Astrocyte (in vitro differentiated cells and primary cell): ENCODE results near the gene ITGB3. TPM values are rescaled to one million over a fixed set of nuclear protein-coding genes. Genes with fewer than 3 reads are reported as not detected.
A peak's percentile ranks its signal among the peaks of the same experiment; 100 is the strongest.
"Not testable (repeated sequence)": the region's sequence is repeated elsewhere in the genome, so short reads cannot be mapped to it uniquely, and the experiment has no call there.

Experiments used
- DNase-seq: peaks from one replicate; pipeline ENCODE4 v3.0.0-alpha.2; 2010; ENCODE audit warnings: low read depth
- FAIRE-seq: peaks from 2 replicates; lab custom pipeline; 2011; peaks lifted over from hg19 to GRCh38; lab: Jason Lieb, UNC
- H2AFZ ChIP-seq: 2 replicates; pipeline ENCODE4 v1.6.0; 2012; ENCODE audit warnings: low read depth, low read length, inconsistent platforms
- H3K27ac ChIP-seq: 2 replicates; pipeline ENCODE4 v1.5.1; 2011; ENCODE audit warnings: low read depth, low read length, inconsistent platforms
- H3K27me3 ChIP-seq: 2 replicates; pipeline ENCODE4 v1.6.0; 2011; ENCODE audit warnings: low read length, inconsistent platforms; ENCODE audit not compliant: insufficient read depth
- H3K36me3 ChIP-seq: 2 replicates; pipeline ENCODE4 v1.5.1; 2011; ENCODE audit warnings: low read length, inconsistent platforms; ENCODE audit not compliant: insufficient read depth
- H3K4me1 ChIP-seq: 2 replicates; pipeline ENCODE4 v1.5.1; 2011; ENCODE audit warnings: low read length, inconsistent platforms; ENCODE audit not compliant: insufficient read depth
- H3K4me2 ChIP-seq: 2 replicates; pipeline ENCODE4 v1.6.0; 2012; ENCODE audit warnings: low read length, inconsistent platforms
- H3K4me3 ChIP-seq: 2 replicates; pipeline ENCODE4 v1.5.1; 2011; ENCODE audit warnings: low read depth, mild to moderate bottlenecking, low read length, inconsistent platforms; ENCODE audit not compliant: insufficient read depth
- H3K79me2 ChIP-seq: 2 replicates; pipeline ENCODE4 v1.6.0; 2012; ENCODE audit warnings: mild to moderate bottlenecking, low read length, inconsistent platforms; ENCODE audit not compliant: insufficient read depth
- H3K9ac ChIP-seq: 2 replicates; pipeline ENCODE4 v1.6.0; 2012; ENCODE audit warnings: mild to moderate bottlenecking, low read length, inconsistent platforms
- H3K9me3 ChIP-seq: 2 replicates; pipeline ENCODE4 v1.5.1; 2012; ENCODE audit warnings: low read depth, mild to moderate bottlenecking, low read length, inconsistent platforms; ENCODE audit not compliant: insufficient read depth
- H4K20me1 ChIP-seq: 2 replicates; pipeline ENCODE4 v1.6.0; 2012; ENCODE audit warnings: low read length, inconsistent platforms; ENCODE audit not compliant: insufficient read depth
- H3K27ac Mint-ChIP-seq: one replicate; pipeline ENCODE4 v1.8.0; 2021; ENCODE audit warnings: mild to moderate bottlenecking, mixed read lengths; ENCODE audit not compliant: unreplicated experiment
- H3K27me3 Mint-ChIP-seq: one replicate; pipeline ENCODE4 v1.8.0; 2021; ENCODE audit warnings: low read depth, mixed read lengths; ENCODE audit not compliant: unreplicated experiment
- H3K36me3 Mint-ChIP-seq: one replicate; pipeline ENCODE4 v1.8.0; 2021; ENCODE audit warnings: low read depth, mixed read lengths; ENCODE audit not compliant: unreplicated experiment
- H3K4me1 Mint-ChIP-seq: one replicate; pipeline ENCODE4 v1.8.0; 2021; ENCODE audit warnings: low read depth, mixed read lengths; ENCODE audit not compliant: unreplicated experiment
- H3K4me3 Mint-ChIP-seq: one replicate; pipeline ENCODE4 v1.8.0; 2021; ENCODE audit warnings: mild to moderate bottlenecking, moderate library complexity, mixed read lengths; ENCODE audit not compliant: unreplicated experiment
- H3K9me3 Mint-ChIP-seq: one replicate; pipeline ENCODE4 v1.8.0; 2021; ENCODE audit warnings: mild to moderate bottlenecking, mixed read lengths; ENCODE audit not compliant: unreplicated experiment
- CTCF ChIP-seq: IDR thresholded peaks from 2 replicates; pipeline ENCODE4 v1.5.1; 2011; ENCODE audit warnings: low read depth, mild to moderate bottlenecking, inconsistent platforms, low read length, moderate library complexity; ENCODE audit not compliant: insufficient read depth
- EZH2 ChIP-seq: IDR thresholded peaks from 2 replicates; pipeline ENCODE4 v1.6.1; 2012; ENCODE audit warnings: mild to moderate bottlenecking, low read length, inconsistent platforms; ENCODE audit not compliant: insufficient read depth
- total RNA-seq: library from RNA; stranded (reverse); gene quantifications from 2 replicates; pipeline ENCODE4 v1.2.1, GENCODE V29; 2021

ITGB3 gene
- total RNA-seq, 1 donor from 2014 or later = 44.0 TPM

- H3K27ac Mint-ChIP-seq = peak overlapping the region; percentile 37
- not testable (repeated sequence) for H3K36me3 ChIP-seq, H4K20me1 ChIP-seq, H3K9ac ChIP-seq, H3K9me3 Mint-ChIP-seq, H3K27me3 Mint-ChIP-seq, H3K4me3 ChIP-seq, H3K27me3 ChIP-seq, H2AFZ ChIP-seq, FAIRE-seq, H3K4me2 ChIP-seq, H3K9me3 ChIP-seq, DNase-seq, H3K79me2 ChIP-seq, H3K27ac ChIP-seq
- peaks cover 59% of the 10 kb centered on the region for H3K4me1 Mint-ChIP-seq
- peak overlapping the region; percentile 17 for H3K4me3 Mint-ChIP-seq
- peaks cover 33% of the 10 kb centered on the region for H3K4me1 ChIP-seq
- peaks cover 11% of the 10 kb centered on the region for H3K36me3 Mint-ChIP-seq
Measured at GRCh38 chr17:47269561-47270280, 16.1 kb downstream of the ITGB3 start.

GRCh38 chr17:47270946-47271705 lies 17.5 kb downstream of the ITGB3 start:
- Histone ChIP-seq H3K27me3 (no peaks in the 10 kb centered on the region), H3K36me3 (no peaks in the 10 kb centered on the region), H4K20me1 (no peaks in the 10 kb centered on the region), H2AFZ (no peak overlapping the region), H3K9ac (no peak overlapping the region), H3K4me1 (peaks cover 37% of the 10 kb centered on the region), H3K79me2 (no peaks in the 10 kb centered on the region), H3K27ac (no peak overlapping the region), H3K4me3 (no peak overlapping the region), H3K4me2 (no peak overlapping the region), H3K9me3 (no peaks in the 10 kb centered on the region)
- H3K9me3 Mint-ChIP-seq = peaks cover 10% of the 10 kb centered on the region
- TF ChIP-seq EZH2 (no peak), CTCF (no peak)
- peaks cover 63% of the 10 kb centered on the region for H3K4me1 Mint-ChIP-seq
- no peaks in the 10 kb centered on the region for H3K27me3 Mint-ChIP-seq
- H3K36me3 Mint-ChIP-seq = peaks cover 11% of the 10 kb centered on the region
- FAIRE-seq (no peak), DNase-seq (no peak)
- no peak overlapping the region for H3K4me3 Mint-ChIP-seq
- no peak overlapping the region for H3K27ac Mint-ChIP-seq

GRCh38 chr17:47272491-47272890 lies 18.9 kb downstream of the ITGB3 start:
- Mint-ChIP-seq H3K4me3 (no peak overlapping the region), H3K9me3 (peaks cover 13% of the 10 kb centered on the region), H3K27me3 (no peaks in the 10 kb centered on the region), H3K27ac (peak overlapping the region; percentile 75), H3K36me3 (peaks cover 16% of the 10 kb centered on the region), H3K4me1 (peaks cover 63% of the 10 kb centered on the region)
- Histone ChIP-seq H2AFZ (no peak overlapping the region), H3K4me1 (peaks cover 34% of the 10 kb centered on the region), H3K9ac (no peak overlapping the region), H3K36me3 (no peaks in the 10 kb centered on the region), H4K20me1 (no peaks in the 10 kb centered on the region), H3K79me2 (no peaks in the 10 kb centered on the region), H3K4me3 (no peak overlapping the region), H3K9me3 (no peaks in the 10 kb centered on the region), H3K27ac (no peak overlapping the region), H3K27me3 (no peaks in the 10 kb centered on the region), H3K4me2 (no peak overlapping the region)
- no peak for TF ChIP-seq CTCF
- DNase-seq (no peak), FAIRE-seq (no peak)
